SK-N-SH (cell line): ENCODE results near the gene PTPRG.

Experiments
- EZH2phosphoT487 ChIP-seq: fragments of 200-600 bp; sonication (generic); IDR thresholded peaks from 2 replicates; pipeline ENCODE4 v1.6.1; 2017; ENCODE audit warnings: low read depth, mixed run types, mild to moderate bottlenecking, antibody characterized with exemption, moderate library complexity, borderline replicate concordance
- GABPA ChIP-seq: IDR thresholded peaks from 2 replicates; pipeline ENCODE4 v1.4.0; 2012; ENCODE audit warnings: low read depth, mild to moderate bottlenecking
- TF ChIP-seq, protein P1 (sequence below): IDR thresholded peaks from 2 replicates; pipeline ENCODE4 v1.6.1; 2012; ENCODE audit warnings: mild to moderate bottlenecking, low read depth, low read length, moderate library complexity

DNA sequence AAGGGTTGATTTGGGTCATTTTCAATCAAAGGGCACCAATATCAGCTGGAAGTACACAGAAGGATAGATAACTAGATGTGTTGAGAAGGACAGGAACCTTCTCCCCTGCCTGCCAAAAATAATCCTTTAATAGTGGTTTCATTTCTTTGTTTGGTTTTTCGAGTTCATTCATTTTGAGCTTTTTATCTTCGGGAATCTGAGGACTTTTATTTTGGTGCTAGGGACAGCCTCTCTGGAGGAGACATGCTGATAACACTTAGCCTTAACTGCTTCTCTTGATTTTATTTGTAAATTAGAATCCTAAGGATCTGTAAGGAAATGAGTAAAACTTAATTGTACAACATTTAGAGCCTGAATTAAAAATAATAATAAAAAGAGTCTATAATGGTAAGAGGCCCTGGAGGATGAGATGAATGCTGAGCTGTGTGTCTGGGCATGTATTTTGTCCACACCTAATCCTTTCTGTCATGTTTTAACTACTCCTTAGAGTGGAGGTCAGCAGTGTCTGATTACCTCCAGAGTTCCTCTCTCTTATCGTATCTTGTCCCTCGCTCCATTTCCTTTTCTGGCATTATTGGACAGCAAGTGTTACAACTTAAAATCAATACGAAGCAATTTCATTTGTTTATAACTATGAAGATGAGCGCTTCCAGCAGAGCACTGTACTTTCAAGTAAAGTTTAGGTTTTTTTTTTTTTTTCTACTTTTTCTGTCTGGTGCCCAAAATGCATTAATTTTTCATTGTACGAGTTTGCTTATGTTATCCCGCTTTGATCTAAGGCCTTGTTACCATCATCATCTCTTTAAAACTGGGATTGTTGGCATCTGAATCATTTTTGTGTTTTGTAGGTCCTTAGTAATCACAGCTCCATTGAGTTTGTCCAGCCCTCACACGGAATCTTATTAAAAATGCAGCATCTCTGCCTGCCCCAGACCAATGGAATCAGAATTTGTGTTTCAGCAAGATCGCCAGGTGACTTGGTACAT, 22.8 kb downstream of the PTPRG start:
- TF ChIP-seq GABPA (no peak), EZH2phosphoT487 (no peak)
- TF ChIP-seq, protein P1, sequence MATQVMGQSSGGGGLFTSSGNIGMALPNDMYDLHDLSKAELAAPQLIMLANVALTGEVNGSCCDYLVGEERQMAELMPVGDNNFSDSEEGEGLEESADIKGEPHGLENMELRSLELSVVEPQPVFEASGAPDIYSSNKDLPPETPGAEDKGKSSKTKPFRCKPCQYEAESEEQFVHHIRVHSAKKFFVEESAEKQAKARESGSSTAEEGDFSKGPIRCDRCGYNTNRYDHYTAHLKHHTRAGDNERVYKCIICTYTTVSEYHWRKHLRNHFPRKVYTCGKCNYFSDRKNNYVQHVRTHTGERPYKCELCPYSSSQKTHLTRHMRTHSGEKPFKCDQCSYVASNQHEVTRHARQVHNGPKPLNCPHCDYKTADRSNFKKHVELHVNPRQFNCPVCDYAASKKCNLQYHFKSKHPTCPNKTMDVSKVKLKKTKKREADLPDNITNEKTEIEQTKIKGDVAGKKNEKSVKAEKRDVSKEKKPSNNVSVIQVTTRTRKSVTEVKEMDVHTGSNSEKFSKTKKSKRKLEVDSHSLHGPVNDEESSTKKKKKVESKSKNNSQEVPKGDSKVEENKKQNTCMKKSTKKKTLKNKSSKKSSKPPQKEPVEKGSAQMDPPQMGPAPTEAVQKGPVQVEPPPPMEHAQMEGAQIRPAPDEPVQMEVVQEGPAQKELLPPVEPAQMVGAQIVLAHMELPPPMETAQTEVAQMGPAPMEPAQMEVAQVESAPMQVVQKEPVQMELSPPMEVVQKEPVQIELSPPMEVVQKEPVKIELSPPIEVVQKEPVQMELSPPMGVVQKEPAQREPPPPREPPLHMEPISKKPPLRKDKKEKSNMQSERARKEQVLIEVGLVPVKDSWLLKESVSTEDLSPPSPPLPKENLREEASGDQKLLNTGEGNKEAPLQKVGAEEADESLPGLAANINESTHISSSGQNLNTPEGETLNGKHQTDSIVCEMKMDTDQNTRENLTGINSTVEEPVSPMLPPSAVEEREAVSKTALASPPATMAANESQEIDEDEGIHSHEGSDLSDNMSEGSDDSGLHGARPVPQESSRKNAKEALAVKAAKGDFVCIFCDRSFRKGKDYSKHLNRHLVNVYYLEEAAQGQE = no peak
